HG02588 (cell line): ENCODE data around the gene MOBP.

Experiments
- ATAC-seq: cut with Tn5 transposase; IDR thresholded peaks from one replicate; pipeline ENCODE4 v1.9.1; 2021; ENCODE audit warnings: mild to moderate bottlenecking, moderate library complexity; ENCODE audit not compliant: unreplicated experiment

The MOBP gene

GRCh38 chr3:39491733-39492350 lies 24.4 kb downstream of the MOBP start:
- no peak for ATAC-seq

DNA sequence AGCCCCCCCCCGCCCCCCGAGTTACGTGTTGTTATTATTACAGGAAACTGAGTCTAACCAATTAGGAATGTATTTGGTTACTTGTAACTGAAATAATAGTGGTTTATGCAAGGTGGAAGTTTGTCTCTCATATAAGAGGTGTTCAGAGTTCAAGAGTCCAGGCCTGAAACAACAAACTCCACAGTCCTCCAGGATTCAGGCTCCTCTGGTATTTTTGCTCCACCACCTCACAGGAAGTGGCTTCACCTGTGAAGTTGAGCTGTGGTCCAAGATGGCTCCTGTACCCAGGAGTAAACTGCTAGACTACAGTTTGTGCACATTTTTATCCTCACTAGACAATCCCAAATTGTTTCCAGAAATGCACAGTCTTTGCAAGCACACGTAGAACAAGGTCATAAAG lies 27.3 kb downstream of the MOBP start:
- ATAC-seq = no peak

DNA sequence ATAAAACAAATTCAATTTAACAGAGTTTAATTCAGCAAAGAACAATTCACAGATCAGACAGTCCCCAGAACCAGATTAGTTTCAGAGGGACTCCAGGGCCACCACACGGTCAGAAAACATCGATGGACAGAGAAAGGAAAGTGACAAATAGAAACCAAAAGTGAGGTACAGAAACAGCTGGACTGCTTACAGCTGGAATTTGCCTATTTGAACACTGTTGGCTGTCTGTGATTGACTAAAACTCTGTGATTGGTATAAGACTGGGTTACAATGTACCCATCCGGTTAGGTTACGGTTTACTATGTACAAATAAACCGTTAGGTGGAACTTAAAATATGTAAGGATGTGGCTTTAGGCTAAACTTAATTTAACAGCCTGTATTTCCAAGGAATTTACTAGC lies 30.3 kb downstream of the MOBP start:
- ATAC-seq = no peak

- no peak for ATAC-seq
Observed at GRCh38 chr3:39499651-39500273, 32.3 kb downstream of the MOBP start.

DNA sequence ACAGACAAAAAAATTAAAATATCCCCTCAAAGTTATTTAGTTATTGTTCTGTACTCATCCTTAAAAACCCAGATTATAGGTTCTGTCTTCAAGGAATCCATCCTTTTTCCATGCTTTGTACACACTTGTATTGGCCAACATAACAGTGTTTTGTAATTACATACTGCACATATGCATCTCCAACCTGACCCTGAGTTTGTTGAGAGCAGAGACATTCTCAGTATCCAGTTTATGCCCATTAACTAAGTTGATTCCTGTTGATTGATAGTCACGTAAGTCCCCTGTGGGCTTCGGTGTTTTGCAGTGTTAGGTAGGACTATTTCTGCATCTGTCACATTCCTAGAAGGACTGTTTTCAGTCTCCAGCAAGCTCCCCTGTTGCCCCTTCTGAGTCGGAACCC lies 33.6 kb downstream of the MOBP start:
- no peak for ATAC-seq

- no peak for ATAC-seq
Observed at GRCh38 chr3:39501968-39502837, 34.7 kb downstream of the MOBP start.

DNA sequence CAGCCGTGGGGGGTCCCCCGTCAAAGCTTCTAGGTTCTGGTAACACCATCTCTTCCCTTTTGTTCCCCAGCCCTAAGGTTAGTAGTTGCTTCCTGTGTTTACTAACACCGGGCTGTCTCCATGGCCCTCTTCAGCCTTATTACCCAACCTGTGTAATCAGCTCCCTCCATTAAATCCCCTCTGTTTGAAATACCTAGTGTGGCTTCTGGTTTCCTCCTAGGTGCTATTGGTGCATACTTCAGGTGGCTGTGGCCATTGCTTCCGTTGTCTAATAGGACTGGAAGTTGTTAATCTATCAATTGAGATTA lies 35.3 kb downstream of the MOBP start:
- no peak for ATAC-seq

DNA sequence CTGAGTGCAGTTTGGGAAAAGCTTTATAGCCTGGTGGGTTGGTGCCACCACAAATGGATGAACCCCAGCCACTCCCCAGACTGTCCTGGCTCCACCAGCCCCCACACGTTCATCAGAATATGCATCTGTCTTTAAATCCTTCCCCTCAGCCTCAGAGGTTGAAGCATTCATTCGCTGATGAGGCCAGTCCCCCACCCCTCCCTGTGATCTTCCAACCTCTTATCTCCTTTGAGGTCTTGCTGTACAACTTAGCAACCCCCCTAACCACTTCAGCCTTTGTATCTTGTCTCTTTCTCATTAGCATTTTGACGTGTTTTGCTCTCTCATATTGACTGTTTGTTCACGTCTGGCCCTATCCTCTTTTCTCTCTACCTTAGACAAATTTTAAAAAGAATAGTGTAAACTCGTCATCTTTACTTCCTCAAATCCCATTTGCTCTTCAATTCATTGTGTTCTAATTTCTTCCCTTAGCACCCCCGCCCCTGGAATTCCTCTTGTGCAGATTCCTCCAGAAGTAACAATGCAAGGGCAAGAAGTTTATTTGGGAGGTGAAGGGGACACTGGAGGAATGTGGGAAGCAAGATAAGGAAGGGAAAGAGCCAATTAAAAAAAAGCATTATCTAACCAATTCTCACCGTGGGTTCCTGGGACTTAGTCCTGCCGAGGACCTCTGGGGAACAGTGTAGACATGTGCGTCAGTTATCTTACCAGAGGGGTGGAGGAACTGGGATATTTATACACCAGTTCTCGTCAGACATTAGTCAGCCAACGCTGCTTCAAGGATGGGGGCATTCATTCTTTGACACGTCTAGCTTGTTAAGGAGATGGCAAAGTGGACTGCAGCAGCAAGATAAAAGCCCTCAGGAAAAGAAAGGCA lies 38.6 kb downstream of the MOBP start:
- ATAC-seq = no peak

- no peak for ATAC-seq
Observed at GRCh38 chr3:39506863-39507262, 39.4 kb downstream of the MOBP start.

- no peak for ATAC-seq
Observed at GRCh38 chr3:39513791-39514369, 46.4 kb downstream of the MOBP start.

GRCh38 chr3:39515681-39516441 lies 48.4 kb downstream of the MOBP start:
- ATAC-seq = no peak

GRCh38 chr3:39519103-39519502 lies 51.6 kb downstream of the MOBP start:
- no peak for ATAC-seq

GRCh38 chr3:39519554-39520288 lies 52.2 kb downstream of the MOBP start:
- no peak for ATAC-seq

DNA sequence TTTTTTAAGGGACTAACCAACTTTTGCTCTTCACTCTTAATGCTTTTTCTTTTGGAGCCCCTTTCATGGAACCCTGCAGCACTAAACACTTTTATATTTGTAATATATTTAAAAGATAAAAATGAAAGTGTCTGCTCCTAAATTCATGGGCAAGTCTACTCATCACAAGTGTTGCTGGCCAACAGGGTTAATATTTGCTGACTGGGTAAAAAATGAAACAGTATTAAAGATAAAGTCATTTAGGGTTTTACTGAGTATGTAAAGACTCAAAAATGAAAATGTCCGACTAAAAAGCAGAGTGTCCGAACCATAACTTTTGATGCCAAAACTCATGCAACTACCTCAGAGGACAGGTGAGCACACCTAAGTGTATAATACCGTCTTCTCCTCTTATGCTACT lies 54.0 kb downstream of the MOBP start:
- no peak for ATAC-seq

DNA sequence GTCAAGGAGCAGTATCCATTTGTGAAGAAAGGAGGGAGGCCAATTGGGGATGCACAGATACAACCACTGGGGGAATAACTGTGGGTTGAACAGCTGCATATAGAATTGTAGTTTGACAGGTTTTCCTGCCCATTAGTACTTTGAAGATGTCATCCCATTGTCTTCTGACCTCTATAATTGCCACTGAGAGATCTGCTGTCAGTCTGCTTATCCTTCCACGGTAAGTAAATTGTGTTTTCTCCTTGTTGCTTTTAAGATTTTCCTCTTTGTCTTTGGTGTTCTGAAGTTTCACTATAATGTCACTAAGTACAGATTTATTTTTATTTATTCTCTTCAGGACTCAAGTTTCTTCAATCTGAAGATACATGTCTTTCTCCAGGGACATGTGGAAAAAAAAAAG lies 56.6 kb downstream of the MOBP start:
- no peak for ATAC-seq

GRCh38 chr3:39528844-39529243 lies 61.4 kb downstream of the MOBP start:
- no peak for ATAC-seq

DNA sequence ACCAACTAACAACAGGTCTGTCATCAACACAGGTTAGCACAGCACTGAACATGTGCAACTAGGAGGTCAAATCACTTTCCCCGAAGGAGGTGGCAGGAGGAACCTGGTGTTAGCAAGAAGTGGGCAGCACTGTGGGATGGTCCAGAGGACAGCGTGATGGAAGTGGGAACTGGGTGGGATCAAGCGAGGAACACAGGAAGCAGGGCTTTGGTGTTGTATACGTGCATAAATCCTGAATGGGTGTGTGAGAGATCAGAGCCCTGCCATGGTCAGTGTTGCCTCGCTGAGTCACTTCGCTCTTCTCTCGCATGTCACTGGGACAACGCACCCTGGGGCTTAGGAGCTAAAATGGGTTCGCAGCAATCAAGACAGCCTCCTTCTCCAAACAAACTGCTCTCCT lies 62.1 kb downstream of the MOBP start:
- ATAC-seq = no peak

GRCh38 chr3:39531066-39531465 lies 63.6 kb downstream of the MOBP start:
- no peak for ATAC-seq

DNA sequence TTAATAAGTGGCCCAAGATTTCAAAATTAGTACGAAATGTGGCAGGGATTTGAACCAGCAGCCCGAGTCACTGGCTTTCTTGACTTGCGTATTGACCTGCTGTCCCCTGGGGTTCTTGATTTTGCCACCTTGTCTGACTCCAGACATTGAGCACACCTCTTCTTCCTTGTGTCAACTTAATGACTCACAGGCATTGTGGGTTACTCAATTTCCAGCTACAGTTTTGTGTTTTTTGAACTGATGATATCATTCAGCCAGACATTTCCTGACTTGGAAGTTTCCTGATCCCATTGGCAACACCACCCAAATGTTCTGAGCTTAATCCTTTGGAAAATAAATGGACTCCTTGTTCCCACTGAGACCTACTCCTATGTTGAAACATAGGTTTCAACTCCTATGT lies 64.2 kb downstream of the MOBP start:
- ATAC-seq = no peak

GRCh38 chr3:39532777-39533176 lies 65.3 kb downstream of the MOBP start:
- ATAC-seq = no peak
